ENCODE results near the gene SNAPC2. TPM values are rescaled to one million over a fixed set of nuclear protein-coding genes. Genes with fewer than 3 reads are reported as not detected.

Gene SNAPC2
- total RNA-seq, 4 donors from 2014 or later: 29.5 to 37.7 (median 33.4) TPM

DNA sequence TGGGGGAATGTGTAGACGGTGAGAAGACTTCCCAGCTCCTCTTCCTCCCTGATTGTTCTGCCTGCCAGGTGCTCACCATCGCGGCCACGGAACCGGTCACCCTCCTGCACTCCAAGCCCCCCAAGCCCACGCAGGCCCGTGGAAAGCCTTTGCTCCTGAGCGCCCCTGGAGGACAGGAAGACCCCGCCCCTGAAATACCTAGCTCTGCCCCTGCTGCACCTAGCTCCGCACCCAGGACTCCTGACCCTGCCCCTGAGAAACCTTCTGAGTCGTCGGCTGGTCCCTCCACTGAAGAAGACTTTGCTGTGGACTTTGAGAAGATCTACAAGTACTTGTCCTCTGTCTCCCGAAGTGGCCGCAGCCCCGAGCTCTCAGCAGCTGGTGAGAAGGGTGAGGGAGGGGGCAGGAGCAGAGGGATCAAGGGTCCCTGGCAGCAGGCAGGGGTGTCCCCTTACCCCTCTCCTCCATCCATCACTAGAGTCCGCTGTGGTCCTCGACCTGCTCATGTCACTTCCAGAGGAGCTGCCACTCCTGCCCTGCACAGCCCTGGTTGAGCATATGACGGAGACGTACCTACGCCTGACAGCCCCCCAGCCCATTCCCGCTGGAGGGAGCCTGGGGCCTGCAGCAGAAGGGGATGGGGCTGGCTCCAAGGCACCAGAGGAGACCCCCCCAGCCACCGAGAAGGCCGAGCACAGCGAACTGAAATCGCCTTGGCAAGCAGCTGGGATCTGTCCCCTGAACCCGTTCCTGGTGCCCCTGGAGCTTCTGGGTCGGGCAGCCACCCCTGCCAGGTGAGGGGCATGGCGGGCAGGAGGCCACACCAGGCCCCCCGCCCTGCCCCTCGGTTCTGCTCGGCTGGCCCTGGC, 2.1 kb downstream of the SNAPC2 start:
- Histone ChIP-seq H3K4me3 (peak overlapping the region in 1 of 2 donors; percentile 64), H3K27ac (peak overlapping the region in 3 of 4 donors; percentile 94 to 97 (median 94))
- TF ChIP-seq, protein P1, sequence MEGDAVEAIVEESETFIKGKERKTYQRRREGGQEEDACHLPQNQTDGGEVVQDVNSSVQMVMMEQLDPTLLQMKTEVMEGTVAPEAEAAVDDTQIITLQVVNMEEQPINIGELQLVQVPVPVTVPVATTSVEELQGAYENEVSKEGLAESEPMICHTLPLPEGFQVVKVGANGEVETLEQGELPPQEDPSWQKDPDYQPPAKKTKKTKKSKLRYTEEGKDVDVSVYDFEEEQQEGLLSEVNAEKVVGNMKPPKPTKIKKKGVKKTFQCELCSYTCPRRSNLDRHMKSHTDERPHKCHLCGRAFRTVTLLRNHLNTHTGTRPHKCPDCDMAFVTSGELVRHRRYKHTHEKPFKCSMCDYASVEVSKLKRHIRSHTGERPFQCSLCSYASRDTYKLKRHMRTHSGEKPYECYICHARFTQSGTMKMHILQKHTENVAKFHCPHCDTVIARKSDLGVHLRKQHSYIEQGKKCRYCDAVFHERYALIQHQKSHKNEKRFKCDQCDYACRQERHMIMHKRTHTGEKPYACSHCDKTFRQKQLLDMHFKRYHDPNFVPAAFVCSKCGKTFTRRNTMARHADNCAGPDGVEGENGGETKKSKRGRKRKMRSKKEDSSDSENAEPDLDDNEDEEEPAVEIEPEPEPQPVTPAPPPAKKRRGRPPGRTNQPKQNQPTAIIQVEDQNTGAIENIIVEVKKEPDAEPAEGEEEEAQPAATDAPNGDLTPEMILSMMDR (IDR thresholded peaks at IDR 0.05): no peak
- TF ChIP-seq POLR2A (IDR thresholded peaks at IDR 0.05) (no peak), EP300 (IDR thresholded peaks at IDR 0.05) (no peak), POLR2AphosphoS5 (IDR thresholded peaks at IDR 0.05) (no peak)

GRCh38 chr19:7922836-7923195, 2.7 kb downstream of the SNAPC2 start:
- TF ChIP-seq EP300 (IDR thresholded peaks at IDR 0.05) (no peak), POLR2AphosphoS5 (IDR thresholded peaks at IDR 0.05) (no peak), POLR2A (IDR thresholded peaks at IDR 0.05) (no peak)
- TF ChIP-seq, protein P1 (IDR thresholded peaks at IDR 0.05): no peak
- peaks cover 12% of the 10 kb centered on the region for H3K27me3 ChIP-seq
- H3K4me1 ChIP-seq: peaks cover 10 to 90% (median 56%) of the 10 kb centered on the region in 3 donors
- 88% methylated on average over 4 of the region's 8 CpGs; no CpG with 5 or more reads in 1 of the 2 donors for WGBS, 2 donors (ENCODE audit: low coverage in 1 of 2)
- no peak for ATAC-seq
- peak overlapping the region in 3 of 4 donors; percentile 94 to 97 (median 94) for H3K27ac ChIP-seq
- H3K4me3 ChIP-seq: no peak overlapping the region
- no peaks in the 10 kb centered on the region for H3K9me3 ChIP-seq
- peaks cover 0 to 19% of the 10 kb centered on the region in 2 donors for H3K36me3 ChIP-seq

More for the DNA sequence above, 2.1 kb downstream of the SNAPC2 start:
- Histone ChIP-seq H3K4me1 (peaks cover 4 to 90% (median 56%) of the 10 kb centered on the region in 3 donors), H3K27me3 (peaks cover 19% of the 10 kb centered on the region), H3K9me3 (no peaks in the 10 kb centered on the region), H3K36me3 (peaks cover 0 to 19% of the 10 kb centered on the region in 2 donors)
- 77 to 83% methylated on average over 4 to 5 of the region's 31 CpGs for WGBS, 2 donors (ENCODE audit: low coverage in 1 of 2)
- no peak for ATAC-seq

DNA sequence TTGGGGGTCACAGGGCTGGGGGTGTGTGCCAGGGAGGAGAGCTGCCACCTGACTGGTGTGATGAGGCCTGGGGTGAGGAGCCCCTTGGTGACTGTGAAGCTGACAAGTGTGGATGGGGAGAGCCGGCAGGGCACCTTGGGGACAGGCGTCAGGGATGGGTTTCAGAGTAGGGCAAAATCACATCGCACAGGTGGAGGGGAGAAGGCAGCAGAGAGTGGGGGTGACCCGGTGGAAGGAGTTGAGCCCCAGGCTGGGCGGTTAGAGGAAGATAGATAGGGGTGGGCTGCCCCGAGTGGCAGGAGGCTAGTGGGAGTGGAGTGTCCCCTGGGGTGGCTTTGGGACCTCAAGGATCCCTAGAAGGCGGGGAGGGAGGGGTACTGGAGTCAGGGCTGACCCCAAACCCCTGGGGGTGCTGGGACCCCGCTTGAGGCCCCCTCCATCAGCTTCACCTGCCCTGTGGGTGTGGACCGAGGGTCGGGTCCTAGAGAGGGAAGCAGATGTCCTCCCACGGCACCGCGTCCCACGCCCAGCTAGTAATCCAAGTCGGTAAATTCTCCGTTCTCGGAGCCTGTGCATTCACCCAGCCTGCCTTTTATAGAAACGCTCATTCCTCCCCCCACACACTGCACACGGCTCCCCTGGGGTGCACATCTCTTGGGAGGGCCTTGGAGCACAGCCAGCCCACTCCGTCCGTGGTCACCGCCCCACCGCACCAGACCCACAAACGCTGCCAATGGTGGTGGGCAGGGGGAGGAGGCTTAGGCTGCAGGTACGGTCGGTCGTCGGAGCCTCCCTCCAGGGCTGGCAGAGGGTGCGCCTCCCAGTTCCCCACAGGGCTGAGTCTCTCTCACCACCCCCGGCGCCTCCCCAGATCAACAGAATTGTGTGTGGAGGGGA, 3.4 kb downstream of the SNAPC2 start:
- 38% methylated on average over 15 of the region's 31 CpGs; no CpG with 5 or more reads in 1 of the 2 donors for WGBS, 2 donors (ENCODE audit: low coverage in 1 of 2)
- Histone ChIP-seq H3K36me3 (peaks cover 0 to 19% of the 10 kb centered on the region in 2 donors), H3K4me1 (peaks cover 13 to 90% (median 60%) of the 10 kb centered on the region in 3 donors), H3K27me3 (peaks cover 5% of the 10 kb centered on the region), H3K9me3 (no peaks in the 10 kb centered on the region), H3K27ac (peak overlapping the region; percentile 8 to 97 (median 94)), H3K4me3 (peak overlapping the region in 1 of 2 donors; percentile 80)
- TF ChIP-seq POLR2AphosphoS5 (IDR thresholded peaks at IDR 0.05) (peak; percentile 36), EP300 (IDR thresholded peaks at IDR 0.05) (no peak)
- ATAC-seq: no peak

GRCh38 chr19:7924241-7924640, 4.1 kb downstream of the SNAPC2 start:
- Histone ChIP-seq H3K27ac (peak overlapping the region in 3 of 4 donors; percentile 94 to 97 (median 94)), H3K4me3 (peak overlapping the region in 1 of 2 donors; percentile 80), H3K4me1 (peaks cover 13 to 89% (median 58%) of the 10 kb centered on the region in 3 donors), H3K36me3 (peaks cover 0 to 19% of the 10 kb centered on the region in 2 donors), H3K9me3 (no peaks in the 10 kb centered on the region), H3K27me3 (no peaks in the 10 kb centered on the region)
- TF ChIP-seq POLR2AphosphoS5 (IDR thresholded peaks at IDR 0.05) (no peak), EP300 (IDR thresholded peaks at IDR 0.05) (no peak), POLR2A (IDR thresholded peaks at IDR 0.05) (no peak)
- TF ChIP-seq, protein P1 (IDR thresholded peaks at IDR 0.05): no peak
- 47% methylated on average over 8 of the region's 12 CpGs; no CpG with 5 or more reads in 1 of the 2 donors for WGBS, 2 donors (ENCODE audit: low coverage in 1 of 2)
- ATAC-seq: no peak

Data from gastroesophageal sphincter (tissue), 4 donors.